CD4-positive, alpha-beta T cell treated with Interleukin-4 for 1 hour (primary cell): ENCODE data around the gene RSAD1.
"Not testable (repeated sequence)": the region's sequence is repeated elsewhere in the genome, so short reads cannot be mapped to it uniquely, and the experiment has no call there.

Source experiments
- DNase-seq, 2 donors: peaks; one replicate each; pipeline ENCODE4 v3.0.0-alpha.2; 2020 to 2022

Gene RSAD1

GRCh38 chr17:50458701-50459676, 19.7 kb upstream of the RSAD1 start:
- no peak for DNase-seq

GRCh38 chr17:50459756-50460155, 18.9 kb upstream of the RSAD1 start:
- DNase-seq: no peak

DNA sequence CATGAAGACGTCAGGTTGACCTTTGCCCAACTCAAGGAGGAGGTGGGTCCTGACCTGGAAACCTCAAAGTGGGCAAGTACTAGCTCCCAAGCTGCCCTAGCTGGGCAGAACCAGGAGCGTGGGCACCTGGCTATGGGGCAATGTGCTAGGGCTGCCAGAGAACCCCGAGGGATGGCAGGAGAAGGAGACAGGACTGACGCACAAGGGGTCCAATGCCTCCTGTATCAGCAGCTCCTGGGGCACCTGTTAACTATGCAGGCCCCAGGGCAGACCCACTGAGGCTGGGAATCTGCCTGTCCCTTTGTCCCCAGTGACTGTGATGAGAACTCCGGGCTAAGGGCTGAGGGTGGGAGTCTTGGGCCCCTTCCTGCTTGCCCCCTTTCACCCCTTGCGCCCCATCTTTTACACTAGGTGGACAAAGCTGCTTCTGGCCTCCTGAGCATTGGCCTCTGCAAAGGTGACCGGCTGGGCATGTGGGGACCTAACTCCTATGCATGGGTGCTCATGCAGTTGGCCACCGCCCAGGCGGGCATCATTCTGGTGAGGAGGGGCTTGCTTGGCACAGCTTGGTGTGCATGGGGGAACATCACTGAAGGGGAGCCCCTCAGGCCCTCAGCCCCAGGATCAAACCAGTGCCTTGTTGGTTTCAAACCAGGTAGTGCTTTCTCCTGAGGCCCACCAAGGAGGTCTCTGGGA, 17.7 kb upstream of the RSAD1 start:
- DNase-seq: no peak

- no peak for DNase-seq
Measured at GRCh38 chr17:50461550-50462132, 17.0 kb upstream of the RSAD1 start.

- no peak for DNase-seq
Measured at GRCh38 chr17:50462446-50462845, 16.2 kb upstream of the RSAD1 start.

DNA sequence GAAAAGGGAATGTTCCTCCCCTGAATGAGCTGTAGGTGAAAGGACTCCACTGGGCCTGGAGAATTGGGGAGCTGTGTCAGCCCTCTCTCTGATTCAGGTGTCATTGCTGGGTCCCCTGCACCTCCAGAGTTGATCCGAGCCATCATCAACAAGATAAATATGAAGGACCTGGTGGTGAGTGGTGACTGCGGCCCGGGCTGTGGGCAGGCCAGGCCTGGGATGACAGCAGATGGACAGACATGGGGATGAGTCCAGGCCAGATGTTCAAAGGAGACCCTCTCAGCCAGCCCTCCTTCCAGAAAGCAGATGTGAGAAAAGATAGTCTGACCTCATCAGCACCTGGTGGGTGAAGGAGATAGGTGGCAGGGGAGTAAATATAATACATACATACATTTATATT, 14.5 kb upstream of the RSAD1 start:
- DNase-seq: no peak

- no peak for DNase-seq
Measured at GRCh38 chr17:50464736-50465135, 13.9 kb upstream of the RSAD1 start.

DNA sequence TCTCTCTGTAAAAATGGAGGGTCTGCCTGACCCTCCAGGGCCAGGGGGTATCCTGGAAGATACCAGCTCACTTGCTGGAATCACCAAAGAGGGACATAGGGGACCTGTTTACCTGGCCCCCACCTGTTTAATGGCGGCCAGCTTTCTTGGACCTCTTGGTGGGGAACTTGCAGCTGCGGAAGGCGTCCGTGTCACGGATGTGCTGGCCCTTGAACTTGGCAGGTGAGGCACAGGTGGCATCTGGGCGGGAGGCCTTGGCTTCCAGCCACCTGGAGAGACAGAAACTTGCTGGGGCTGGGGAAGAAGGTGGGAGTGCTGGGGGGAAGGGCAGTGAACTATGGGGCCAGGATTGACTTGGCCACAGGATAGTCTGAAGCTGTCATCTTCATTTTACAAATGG, 13.5 kb upstream of the RSAD1 start:
- no peak for DNase-seq

DNA sequence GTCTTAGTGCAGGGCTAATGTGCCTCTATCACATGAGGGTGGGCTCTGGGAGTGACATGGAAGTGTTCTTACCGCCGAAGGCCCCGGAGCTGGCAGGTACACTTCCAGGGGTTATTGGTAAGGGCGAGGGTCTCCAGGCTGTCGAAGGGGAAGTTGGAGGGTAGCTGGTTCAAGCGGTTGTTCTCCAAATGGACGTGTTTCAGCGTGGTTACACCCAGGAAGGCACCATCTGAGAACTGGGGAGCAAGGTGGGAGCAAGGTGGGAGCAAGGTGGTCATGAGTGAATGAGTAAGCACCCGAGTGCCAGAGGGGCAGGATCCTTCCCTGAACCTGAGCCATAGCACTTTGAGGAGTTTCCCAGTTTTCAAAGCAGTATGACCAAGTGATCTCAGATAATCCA, 13.0 kb upstream of the RSAD1 start:
- no peak for DNase-seq

DNA sequence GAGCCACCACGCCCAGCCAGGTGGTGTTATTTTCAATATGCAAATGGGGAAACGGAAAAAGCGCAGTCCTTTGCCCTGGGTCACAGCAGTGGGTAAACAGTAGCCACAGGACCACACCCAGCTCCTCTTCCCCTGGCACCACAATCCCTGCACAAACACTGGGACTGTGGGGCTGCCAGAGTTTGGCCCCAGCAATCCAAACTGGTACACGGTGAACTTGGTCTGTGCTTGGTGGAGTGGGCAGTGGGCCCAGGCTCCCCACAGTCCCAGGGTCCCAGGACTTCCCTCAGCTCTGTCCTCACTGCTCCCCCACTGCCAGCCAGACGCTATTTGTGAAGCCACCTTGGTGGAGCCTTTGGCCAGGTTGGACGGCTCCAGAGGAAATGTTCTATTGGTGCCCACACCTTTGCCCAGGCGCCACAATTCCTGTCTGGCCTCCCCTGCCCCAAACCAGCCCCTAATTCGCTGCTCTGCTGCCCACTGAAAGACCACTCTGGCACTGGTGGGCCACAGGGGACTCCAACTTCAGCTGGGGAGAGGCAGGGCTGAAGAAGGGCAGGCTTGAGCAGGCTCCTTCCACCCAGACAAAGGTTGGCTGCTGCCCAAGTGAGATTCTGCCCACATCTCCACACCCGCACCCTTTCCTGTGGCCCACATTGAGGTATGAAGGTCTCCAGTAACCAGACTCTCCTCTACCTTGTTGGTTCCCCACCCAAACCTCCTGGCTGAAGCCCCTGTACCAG, 12.1 kb upstream of the RSAD1 start:
- DNase-seq: no peak

GRCh38 chr17:50467114-50467854, 11.4 kb upstream of the RSAD1 start:
- no peak for DNase-seq

DNA sequence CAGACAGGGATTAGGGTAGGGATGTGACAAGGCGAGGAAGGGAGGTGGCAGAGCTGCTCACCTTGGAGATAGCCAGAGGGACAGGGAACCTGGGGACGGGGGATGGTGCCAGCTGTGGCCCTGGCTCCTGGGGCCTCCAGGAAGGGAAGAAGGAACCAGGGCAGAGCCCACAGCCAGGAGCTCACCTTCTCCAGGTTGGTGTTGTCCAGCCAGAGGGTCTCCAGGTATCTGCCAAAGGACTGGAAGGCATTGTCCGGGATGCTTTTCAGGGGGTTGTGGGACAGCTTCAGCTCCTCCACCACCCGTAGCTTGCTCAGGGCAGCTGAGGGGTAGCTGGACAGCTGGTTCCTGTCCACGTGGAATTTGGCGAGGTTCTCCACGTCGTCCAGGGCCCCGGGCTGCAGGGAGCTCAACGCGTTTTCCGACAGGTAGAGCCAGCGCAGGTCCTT, 10.8 kb upstream of the RSAD1 start:
- no peak for DNase-seq

GRCh38 chr17:50468304-50469207, 10.1 kb upstream of the RSAD1 start, which contains the start of gene CHAD:
Gene CHAD (minus strand): TSS chr17:50468880. CDS start chr17:50468813, 67 bp downstream.
- no peak for DNase-seq

DNA sequence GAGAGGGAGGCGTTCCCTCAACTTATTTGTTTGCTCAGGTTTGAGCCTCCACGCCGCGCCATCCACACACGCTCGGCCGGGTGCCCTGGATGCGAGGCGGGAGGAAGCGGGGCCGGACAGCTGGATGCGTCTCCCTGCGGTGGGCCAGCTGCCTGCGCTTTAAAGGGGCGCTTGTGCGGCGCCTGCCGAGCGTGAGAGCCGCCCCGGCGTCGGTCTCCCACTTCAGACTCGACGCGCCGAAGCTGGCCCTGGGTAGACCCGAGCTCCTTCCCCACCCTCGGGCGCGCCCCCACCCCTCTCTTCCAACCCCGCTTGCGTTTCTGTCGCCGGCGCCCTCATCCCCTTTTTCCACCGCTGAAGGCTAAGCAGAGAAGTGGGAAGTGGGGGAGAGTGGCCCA, 9.5 kb upstream of the RSAD1 start:
- no peak for DNase-seq

GRCh38 chr17:50469671-50470305, 8.9 kb upstream of the RSAD1 start:
- DNase-seq: no peak

- DNase-seq: no peak
Measured at GRCh38 chr17:50470426-50470825, 8.2 kb upstream of the RSAD1 start.

GRCh38 chr17:50471009-50471905, 7.4 kb upstream of the RSAD1 start:
- DNase-seq: no peak

DNA sequence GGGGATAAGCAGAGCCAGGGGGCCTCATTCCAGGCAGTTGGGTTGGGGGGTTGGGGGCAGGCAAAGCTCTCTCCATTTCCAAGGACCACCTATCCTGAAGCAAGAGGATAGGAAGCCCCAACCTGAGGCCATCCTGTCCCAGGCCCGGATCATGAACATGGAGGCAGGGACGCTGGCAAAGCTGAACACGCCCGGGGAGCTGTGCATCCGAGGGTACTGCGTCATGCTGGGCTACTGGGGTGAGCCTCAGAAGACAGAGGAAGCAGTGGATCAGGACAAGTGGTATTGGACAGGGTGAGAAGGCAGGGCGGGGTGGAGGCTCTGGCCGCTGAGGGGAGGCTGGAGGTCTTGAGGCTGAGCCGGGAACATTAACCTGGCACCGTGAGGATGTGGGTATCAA, 6.4 kb upstream of the RSAD1 start:
- DNase-seq: no peak

- DNase-seq: not testable (repeated sequence)
Measured at GRCh38 chr17:50472761-50473161, 5.9 kb upstream of the RSAD1 start.
